HCT116 (cell line): ENCODE data around the gene TIPARP.

ENCODE experiments used
- CTCF ChIP-seq, 3 experiments: fragments of 200-600 bp in 1 of 3; sonication (generic) in 1 of 3; IDR thresholded peaks in 2 of 3; conservative IDR thresholded peaks in 1 of 3; 2 replicates each; pipeline ENCODE4 v1.5.1; 2012 to 2017; ENCODE audit warnings: low read depth in 2 of 3, low read length in 2 of 3, antibody characterized with exemption in 1 of 3, borderline replicate concordance in 1 of 3, control low read depth in 1 of 3, mild to moderate bottlenecking in 1 of 3, mixed read lengths in 1 of 3, mixed run types in 1 of 3, moderate library complexity in 1 of 3; ENCODE audit not compliant: insufficient read depth in 1 of 3
- POLR2A ChIP-seq: IDR thresholded peaks from 2 replicates; pipeline ENCODE4 v1.7.0; 2011; ENCODE audit warnings: borderline replicate concordance; ENCODE audit not compliant: insufficient read depth, insufficient read length; ENCODE audit errors: extremely low read depth

- TF ChIP-seq CTCF (IDR thresholded peaks at IDR 0.05 in 2 of 3, conservative IDR thresholded peaks at IDR 0.05 in 1 of 3; ENCODE audit: borderline replicate concordance in 1 of 3, insufficient read depth in 1 of 3, low read depth in 2 of 3, low read length in 2 of 3) = no peak
- TF ChIP-seq POLR2A = no peak
These were observed 63.9 kb downstream of the TIPARP start for GRCh38 chr3:156738251-156738650.
